Bronchial epithelial cell (primary cell): Measurements from ENCODE around the gene SAP30BP. TPM values are rescaled to one million over a fixed set of nuclear protein-coding genes. Genes with fewer than 3 reads are reported as not detected.

Source experiments
- DNase-seq: peaks from one replicate; pipeline ENCODE4 v3.0.0-alpha.2; 2010; ENCODE audit warnings: low read depth
- FAIRE-seq: peaks from 2 replicates; lab custom pipeline; 2011; peaks lifted over from hg19 to GRCh38; lab: Jason Lieb, UNC
- H3K27me3 ChIP-seq: 2 replicates; pipeline ENCODE4 v1.5.1; 2011; ENCODE audit warnings: low read length; ENCODE audit not compliant: control insufficient read depth, insufficient read depth
- H3K36me3 ChIP-seq: 2 replicates; pipeline ENCODE4 v1.5.1; 2011; ENCODE audit warnings: low read length; ENCODE audit not compliant: control insufficient read depth, insufficient read depth
- H3K4me3 ChIP-seq: 2 replicates; pipeline ENCODE4 v1.5.1; 2011; ENCODE audit warnings: mild to moderate bottlenecking, low read depth, low read length, control low read depth
- CTCF ChIP-seq: IDR thresholded peaks from 2 replicates; pipeline ENCODE4 v1.5.1; 2011; ENCODE audit warnings: mild to moderate bottlenecking, moderate library complexity, low read length, control low read depth, inconsistent platforms; ENCODE audit not compliant: insufficient read depth, severe bottlenecking
- total RNA-seq: library from RNA; depleted of rRNA; stranded (reverse); fragments of >200 nt; gene quantifications from 2 replicates; pipeline ENCODE4 v1.2.1, GENCODE V29; 2014

Gene SAP30BP
- total RNA-seq, 1 donor from 2014 or later = 58.4 TPM

GRCh38 chr17:75754378-75755204 is 87.5 kb downstream of the SAP30BP start:
- peak; percentile 52 for FAIRE-seq
- H3K36me3 ChIP-seq = peaks cover 72% of the 10 kb centered on the region
- no peak overlapping the region for H3K4me3 ChIP-seq
- no peaks in the 10 kb centered on the region for H3K27me3 ChIP-seq
- DNase-seq = no peak
- no peak for TF ChIP-seq CTCF

GRCh38 chr17:75755205-75755901 is 88.2 kb downstream of the SAP30BP start:
- no peaks in the 10 kb centered on the region for H3K27me3 ChIP-seq
- FAIRE-seq (no peak), DNase-seq (no peak)
- H3K4me3 ChIP-seq = no peak overlapping the region
- TF ChIP-seq CTCF = no peak
- peaks cover 67% of the 10 kb centered on the region for H3K36me3 ChIP-seq

- TF ChIP-seq CTCF = no peak
- H3K36me3 ChIP-seq = peaks cover 61% of the 10 kb centered on the region
- DNase-seq = no peak
- peak; percentile 86 for FAIRE-seq
- H3K4me3 ChIP-seq = no peak overlapping the region
- H3K27me3 ChIP-seq = no peaks in the 10 kb centered on the region
These were observed 88.9 kb downstream of the SAP30BP start for GRCh38 chr17:75755990-75756389.

- DNase-seq (no peak), FAIRE-seq (no peak)
- no peak overlapping the region for H3K4me3 ChIP-seq
- H3K36me3 ChIP-seq = peaks cover 55% of the 10 kb centered on the region
- TF ChIP-seq CTCF = no peak
- H3K27me3 ChIP-seq = no peaks in the 10 kb centered on the region
These were observed 89.4 kb downstream of the SAP30BP start for GRCh38 chr17:75756451-75757085.

GRCh38 chr17:75757086-75757681 is 90.0 kb downstream of the SAP30BP start:
- Histone ChIP-seq H3K27me3 (no peaks in the 10 kb centered on the region), H3K4me3 (no peak overlapping the region), H3K36me3 (peaks cover 52% of the 10 kb centered on the region)
- no peak for DNase-seq
- no peak for FAIRE-seq
- TF ChIP-seq CTCF = no peak

Other genes starting within 250 kb of the SAP30BP start
- gene TMEM94, start 210.7 kb upstream of the SAP30BP start, total RNA-seq = 13.7 and 14.5 TPM in 2 replicates
- gene CASKIN2, start 151.8 kb upstream of the SAP30BP start, total RNA-seq = 3.9 and 5.0 TPM in 2 replicates
- 16.3 and 25.3 TPM in 2 replicates for gene TSEN54, start 150.8 kb upstream of the SAP30BP start, total RNA-seq
- 44.5 and 63.9 TPM in 2 replicates for gene LLGL2, start 141.6 kb upstream of the SAP30BP start, total RNA-seq
- 1.6 and 3.6 TPM in 2 replicates for gene MYO15B, start 79.5 kb upstream of the SAP30BP start, total RNA-seq
- 3.9 and 7.4 TPM in 2 replicates for gene SMIM5, start 33.9 kb upstream of the SAP30BP start, total RNA-seq
- gene RECQL5, start 184 bp upstream of the SAP30BP start, total RNA-seq = 11.6 and 28.9 TPM in 2 replicates
- 297 and 565 TPM in 2 replicates for gene ITGB4, start 54.1 kb downstream of the SAP30BP start, total RNA-seq
- gene GALK1, start 97.9 kb downstream of the SAP30BP start, total RNA-seq = 13.4 and 32.8 TPM in 2 replicates
- gene UNK, start 117.5 kb downstream of the SAP30BP start, total RNA-seq = 10.8 and 11.4 TPM in 2 replicates
- gene UNC13D, start 177.1 kb downstream of the SAP30BP start, total RNA-seq = 4.7 and 17.0 TPM in 2 replicates
- gene WBP2, start 188.0 kb downstream of the SAP30BP start, total RNA-seq = 17.9 and 20.2 TPM in 2 replicates
- 10.5 and 14.6 TPM in 2 replicates for gene TRIM47, start 211.2 kb downstream of the SAP30BP start, total RNA-seq
- gene TRIM65, start 229.6 kb downstream of the SAP30BP start, total RNA-seq = 13.2 and 21.1 TPM in 2 replicates
- 27.4 and 31.7 TPM in 2 replicates for gene MRPL38, start 237.5 kb downstream of the SAP30BP start, total RNA-seq